Loucy (cell line): ENCODE data around the gene PXT1.

Experiments used
- EZH2phosphoT487 ChIP-seq: fragments of 200-600 bp; IDR thresholded peaks from 2 replicates; pipeline ENCODE4 v1.6.1; 2018; ENCODE audit warnings: antibody characterized with exemption, mild to moderate bottlenecking, moderate library complexity, borderline replicate concordance
- TF ChIP-seq, protein P1 (sequence below): fragments of 200-600 bp; sonication (generic); conservative IDR thresholded peaks from 2 replicates; pipeline ENCODE4 v1.5.1; 2014; ENCODE audit warnings: mild to moderate bottlenecking, antibody characterized with exemption, low read length

GRCh38 chr6:36368421-36368820, 74.2 kb downstream of the PXT1 start:
- TF ChIP-seq, protein P1, sequence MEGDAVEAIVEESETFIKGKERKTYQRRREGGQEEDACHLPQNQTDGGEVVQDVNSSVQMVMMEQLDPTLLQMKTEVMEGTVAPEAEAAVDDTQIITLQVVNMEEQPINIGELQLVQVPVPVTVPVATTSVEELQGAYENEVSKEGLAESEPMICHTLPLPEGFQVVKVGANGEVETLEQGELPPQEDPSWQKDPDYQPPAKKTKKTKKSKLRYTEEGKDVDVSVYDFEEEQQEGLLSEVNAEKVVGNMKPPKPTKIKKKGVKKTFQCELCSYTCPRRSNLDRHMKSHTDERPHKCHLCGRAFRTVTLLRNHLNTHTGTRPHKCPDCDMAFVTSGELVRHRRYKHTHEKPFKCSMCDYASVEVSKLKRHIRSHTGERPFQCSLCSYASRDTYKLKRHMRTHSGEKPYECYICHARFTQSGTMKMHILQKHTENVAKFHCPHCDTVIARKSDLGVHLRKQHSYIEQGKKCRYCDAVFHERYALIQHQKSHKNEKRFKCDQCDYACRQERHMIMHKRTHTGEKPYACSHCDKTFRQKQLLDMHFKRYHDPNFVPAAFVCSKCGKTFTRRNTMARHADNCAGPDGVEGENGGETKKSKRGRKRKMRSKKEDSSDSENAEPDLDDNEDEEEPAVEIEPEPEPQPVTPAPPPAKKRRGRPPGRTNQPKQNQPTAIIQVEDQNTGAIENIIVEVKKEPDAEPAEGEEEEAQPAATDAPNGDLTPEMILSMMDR = no peak
- no peak for TF ChIP-seq EZH2phosphoT487
